Activated T-cell treated with anti-CD3 and anti-CD28 coated beads, Interleukin-2, amount 50 U/mL, for 24 hours (primary cell): Measurements from ENCODE around the gene WNT8A.

Experiments used
- DNase-seq: peaks from one replicate; pipeline ENCODE4 v3.0.0-alpha.2; 2020
- H3K27ac Mint-ChIP-seq: 2 replicates; pipeline ENCODE4 v1.8.0; 2020; ENCODE audit warnings: mild to moderate bottlenecking, mixed read lengths
- H3K27me3 Mint-ChIP-seq: 2 replicates; pipeline ENCODE4 v1.8.0; 2020; ENCODE audit warnings: mixed read lengths
- H3K36me3 Mint-ChIP-seq: 2 replicates; pipeline ENCODE4 v1.8.0; 2020; ENCODE audit warnings: low read depth, mixed read lengths
- H3K4me1 Mint-ChIP-seq: 2 replicates; pipeline ENCODE4 v1.8.0; 2020; ENCODE audit warnings: low read depth, mixed read lengths
- H3K4me3 Mint-ChIP-seq: 2 replicates; pipeline ENCODE4 v1.8.0; 2020; ENCODE audit warnings: mild to moderate bottlenecking, moderate library complexity, mixed read lengths
- H3K9me3 Mint-ChIP-seq: 2 replicates; pipeline ENCODE4 v1.8.0; 2020; ENCODE audit warnings: mixed read lengths

The WNT8A gene

DNA sequence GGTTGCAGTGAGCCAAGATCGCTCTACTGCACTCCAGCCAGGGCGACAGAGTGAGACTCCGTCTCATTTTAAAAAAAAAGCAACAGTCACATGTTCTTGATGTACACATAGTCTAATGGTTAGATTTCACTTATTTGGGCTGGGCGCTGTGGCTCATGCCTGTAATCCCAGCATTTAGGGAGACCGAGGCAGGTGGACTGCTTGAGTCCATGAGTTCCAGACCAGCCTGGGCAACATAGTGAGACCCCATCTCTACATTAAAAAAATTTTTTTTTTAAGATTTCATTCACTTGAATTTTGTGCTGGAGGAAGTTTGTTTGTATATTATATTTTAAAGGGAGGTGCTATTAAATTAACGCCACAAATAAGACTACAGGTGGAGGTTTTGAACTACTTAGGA is 21.9 kb downstream of the WNT8A start:
- Mint-ChIP-seq H3K9me3 (no peaks in the 10 kb centered on the region), H3K27ac (no peak overlapping the region), H3K4me3 (no peak overlapping the region), H3K4me1 (no peaks in the 10 kb centered on the region), H3K27me3 (no peaks in the 10 kb centered on the region), H3K36me3 (no peaks in the 10 kb centered on the region)
- no peak for DNase-seq

DNA sequence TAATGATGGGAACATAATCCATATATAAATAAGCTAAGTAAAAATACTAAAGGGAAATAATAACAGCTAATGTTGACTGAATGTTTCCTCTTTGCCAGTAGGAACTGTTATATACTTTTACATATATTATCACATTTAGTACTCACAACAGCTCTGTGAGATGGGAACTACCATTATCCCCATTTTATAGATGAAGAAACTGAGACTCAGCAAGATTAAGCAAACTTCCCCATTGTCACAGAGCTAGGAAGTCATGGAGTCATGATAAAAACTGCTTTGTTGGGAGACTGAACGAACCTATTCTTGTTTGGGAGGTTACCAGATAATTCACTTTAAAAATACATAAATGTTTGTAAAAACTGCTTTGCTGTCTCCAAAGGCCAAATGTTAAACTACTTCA is 23.4 kb downstream of the WNT8A start:
- no peak for DNase-seq
- Mint-ChIP-seq H3K9me3 (no peaks in the 10 kb centered on the region), H3K27me3 (peaks cover 5% of the 10 kb centered on the region), H3K4me1 (no peaks in the 10 kb centered on the region), H3K4me3 (no peak overlapping the region), H3K36me3 (no peaks in the 10 kb centered on the region), H3K27ac (no peak overlapping the region)

DNA sequence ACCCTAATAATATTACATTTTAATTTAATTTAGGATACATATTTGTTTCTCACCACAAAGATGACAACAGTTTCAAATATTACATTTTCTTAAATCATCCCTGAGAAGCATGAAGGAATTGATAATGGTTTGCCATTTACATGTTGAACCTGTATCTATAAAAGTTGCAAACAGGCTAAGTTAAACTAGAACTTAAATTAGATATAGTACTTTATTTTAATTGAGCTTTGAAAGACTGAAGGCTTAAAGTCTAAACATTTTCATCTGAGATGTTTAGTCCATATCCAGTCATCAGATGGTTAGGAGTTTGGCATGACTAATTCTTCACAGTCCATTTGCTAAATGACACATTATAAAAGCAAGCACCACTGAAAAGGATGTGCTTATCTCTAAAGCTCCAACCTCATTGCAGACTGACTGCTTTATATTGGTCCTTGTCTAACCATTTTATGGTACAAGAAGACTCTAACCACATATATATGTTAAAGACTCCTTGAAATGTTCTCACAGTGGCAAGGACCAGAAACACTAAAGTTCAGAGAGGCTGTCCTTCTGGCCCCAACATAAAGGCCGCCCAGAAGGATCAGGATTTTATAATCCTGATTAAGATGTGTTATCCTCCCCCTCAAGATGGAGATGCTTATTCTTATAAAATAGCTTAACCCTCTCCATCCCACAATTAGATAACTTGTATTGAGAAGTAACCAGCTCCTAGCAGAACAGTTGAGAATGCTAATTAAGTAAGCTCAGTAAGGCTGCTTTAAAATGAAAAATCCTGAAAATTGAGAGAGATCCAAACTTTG is 25.8 kb downstream of the WNT8A start:
- Mint-ChIP-seq H3K27me3 (peaks cover 5% of the 10 kb centered on the region), H3K9me3 (no peaks in the 10 kb centered on the region), H3K4me3 (no peak overlapping the region), H3K27ac (no peak overlapping the region), H3K4me1 (no peaks in the 10 kb centered on the region), H3K36me3 (no peaks in the 10 kb centered on the region)
- DNase-seq, result no peak

DNA sequence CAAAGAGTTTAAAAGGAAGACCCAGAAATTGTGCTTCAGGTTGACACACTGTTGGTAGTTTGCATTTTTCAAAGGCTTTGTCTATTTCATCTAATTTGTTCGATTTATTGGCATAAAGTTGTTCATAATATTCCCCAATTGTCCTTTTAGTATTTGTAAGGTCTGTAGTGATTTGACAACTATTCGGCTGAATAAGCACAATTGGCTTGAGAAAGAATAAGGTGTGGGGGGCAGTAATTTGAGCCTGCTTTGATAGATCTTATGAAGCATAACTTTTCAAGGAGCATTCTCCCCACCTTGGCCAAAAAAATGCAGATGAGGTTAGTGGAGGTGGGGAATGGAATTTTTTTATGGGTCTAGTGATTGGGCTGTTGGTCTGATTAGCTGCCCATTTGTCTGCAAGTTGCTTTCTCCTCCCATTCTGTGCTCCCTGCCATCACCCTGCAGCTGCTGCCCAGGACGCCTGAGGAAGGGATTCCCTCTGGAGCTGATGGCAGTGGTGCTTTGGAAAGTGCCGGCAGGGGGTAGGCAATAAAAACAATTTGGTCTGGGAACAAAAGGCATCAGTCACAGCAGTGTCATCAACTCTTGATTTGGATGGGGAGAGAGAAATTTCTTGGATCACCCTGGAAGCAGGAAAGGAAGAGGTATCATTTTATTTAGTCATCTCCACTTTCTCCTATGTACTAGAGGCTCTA is 26.6 kb downstream of the WNT8A start:
- no peaks in the 10 kb centered on the region for H3K36me3 Mint-ChIP-seq
- H3K4me1 Mint-ChIP-seq, result no peaks in the 10 kb centered on the region
- DNase-seq, result no peak
- peaks cover 5% of the 10 kb centered on the region for H3K27me3 Mint-ChIP-seq
- no peak overlapping the region for H3K4me3 Mint-ChIP-seq
- H3K27ac Mint-ChIP-seq, result no peak overlapping the region
- H3K9me3 Mint-ChIP-seq, result no peaks in the 10 kb centered on the region

DNA sequence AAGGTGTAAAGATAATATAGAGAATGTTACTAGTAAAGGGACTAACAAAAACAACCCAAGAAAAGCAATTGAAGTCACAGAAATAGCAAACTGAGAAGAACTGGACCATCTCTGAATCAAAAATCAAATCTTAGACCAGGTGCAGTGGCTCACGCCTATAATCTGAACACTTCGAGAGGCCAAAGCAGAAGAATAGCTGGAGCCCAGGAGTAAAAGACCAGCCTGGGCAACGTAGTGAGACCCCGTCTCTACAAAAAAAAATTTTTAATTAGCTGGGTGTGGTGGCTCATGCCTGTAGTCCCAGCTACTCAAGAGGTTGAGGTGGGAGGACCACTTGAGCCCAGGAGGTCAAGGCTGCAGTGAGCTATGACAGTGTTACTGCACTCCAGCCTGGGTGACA is 27.3 kb downstream of the WNT8A start:
- DNase-seq, result no peak
- Mint-ChIP-seq H3K4me3 (no peak overlapping the region), H3K36me3 (no peaks in the 10 kb centered on the region), H3K9me3 (no peaks in the 10 kb centered on the region), H3K4me1 (no peaks in the 10 kb centered on the region), H3K27me3 (peaks cover 5% of the 10 kb centered on the region), H3K27ac (no peak overlapping the region)

DNA sequence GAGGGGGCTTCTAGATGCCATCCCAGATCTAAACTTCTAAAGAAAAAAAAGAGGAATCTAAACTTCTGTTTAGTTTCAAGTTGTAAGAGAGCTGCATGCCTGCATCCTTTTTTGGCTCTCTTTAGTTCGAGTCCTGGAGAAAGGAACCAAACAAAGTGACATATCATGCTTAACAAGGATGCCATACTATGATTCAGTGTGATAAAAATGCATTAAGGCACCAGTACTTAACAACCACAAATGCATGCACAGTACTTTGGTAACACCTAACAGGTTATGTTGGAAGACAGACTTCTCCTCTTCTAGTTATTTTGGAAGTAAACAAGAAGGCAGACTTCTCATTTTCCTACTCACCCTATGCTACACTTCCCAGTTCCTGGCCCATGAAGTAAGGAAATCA is 28.1 kb downstream of the WNT8A start:
- Mint-ChIP-seq H3K27me3 (peaks cover 5% of the 10 kb centered on the region), H3K36me3 (no peaks in the 10 kb centered on the region), H3K9me3 (no peaks in the 10 kb centered on the region), H3K4me3 (no peak overlapping the region), H3K27ac (no peak overlapping the region), H3K4me1 (no peaks in the 10 kb centered on the region)
- DNase-seq, result no peak

DNA sequence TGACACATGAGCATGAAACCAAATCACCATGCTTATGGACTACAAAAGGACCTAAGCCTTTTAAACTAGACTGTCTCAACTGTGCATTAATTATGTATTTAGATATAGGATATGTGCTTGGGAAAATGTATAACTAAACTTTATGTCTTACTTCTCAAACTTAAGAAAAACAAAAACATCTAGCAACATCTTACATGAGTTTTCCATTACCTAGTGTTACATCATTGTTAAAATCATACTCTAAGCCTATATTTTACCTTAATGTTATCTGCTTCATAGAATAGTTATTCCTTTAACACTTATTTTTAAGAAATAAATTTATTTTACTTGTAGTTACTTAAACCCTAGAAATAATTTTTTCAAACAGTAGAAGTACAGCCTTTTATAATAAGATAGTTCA is 31.4 kb downstream of the WNT8A start:
- no peaks in the 10 kb centered on the region for H3K4me1 Mint-ChIP-seq
- H3K27me3 Mint-ChIP-seq, result peaks cover 5% of the 10 kb centered on the region
- no peak overlapping the region for H3K27ac Mint-ChIP-seq

DNA sequence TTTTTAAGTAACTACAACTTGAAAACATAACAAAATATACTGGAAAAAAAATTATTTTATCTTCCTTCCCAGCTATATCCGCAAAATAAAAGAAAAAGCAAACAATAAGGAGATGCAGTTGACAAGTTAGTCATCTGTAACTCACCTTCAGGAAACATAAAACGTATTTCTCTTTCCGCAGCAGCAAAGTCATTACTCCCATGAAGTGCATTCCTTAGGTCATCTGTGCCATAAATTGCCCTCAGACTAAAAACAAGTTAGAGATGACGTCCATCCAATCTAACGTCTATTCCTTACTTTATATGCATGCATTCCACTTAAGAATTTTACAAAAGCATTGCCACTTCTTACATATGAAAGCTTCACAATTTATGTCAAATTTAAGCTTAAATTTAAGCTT is 44.5 kb downstream of the WNT8A start:
- Mint-ChIP-seq H3K27me3 (no peaks in the 10 kb centered on the region), H3K9me3 (no peaks in the 10 kb centered on the region), H3K36me3 (no peaks in the 10 kb centered on the region), H3K4me3 (no peak overlapping the region), H3K27ac (no peak overlapping the region), H3K4me1 (peaks cover 2% of the 10 kb centered on the region)
- no peak for DNase-seq

More for the DNA sequence above, 31.4 kb downstream of the WNT8A start:
- no peak for DNase-seq
- H3K4me3 Mint-ChIP-seq, result no peak overlapping the region
- H3K36me3 Mint-ChIP-seq, result no peaks in the 10 kb centered on the region
- no peaks in the 10 kb centered on the region for H3K9me3 Mint-ChIP-seq

DNA sequence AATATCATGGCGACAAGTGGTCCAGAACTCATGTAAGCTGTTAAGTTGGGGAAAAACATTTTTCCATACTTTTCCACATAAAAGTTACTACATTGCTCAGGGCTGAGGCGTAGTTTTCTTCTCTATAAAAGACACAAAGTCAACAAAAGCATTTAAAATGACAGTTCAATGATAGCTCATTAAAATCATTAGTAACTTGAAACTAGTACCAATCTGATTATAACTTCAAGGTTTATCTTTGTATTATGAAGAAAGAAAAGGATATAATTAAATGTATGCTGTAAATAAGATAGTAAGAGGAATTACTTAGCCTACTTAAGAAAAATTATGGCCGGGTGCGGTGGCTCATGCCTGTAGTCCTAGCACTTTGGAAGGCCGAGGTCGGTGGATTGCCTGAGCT is 45.5 kb downstream of the WNT8A start:
- H3K27me3 Mint-ChIP-seq, result no peaks in the 10 kb centered on the region
- H3K4me1 Mint-ChIP-seq, result peaks cover 2% of the 10 kb centered on the region
- no peak overlapping the region for H3K27ac Mint-ChIP-seq
- H3K4me3 Mint-ChIP-seq, result no peak overlapping the region
- H3K36me3 Mint-ChIP-seq, result no peaks in the 10 kb centered on the region
- H3K9me3 Mint-ChIP-seq, result no peaks in the 10 kb centered on the region
- DNase-seq, result no peak

DNA sequence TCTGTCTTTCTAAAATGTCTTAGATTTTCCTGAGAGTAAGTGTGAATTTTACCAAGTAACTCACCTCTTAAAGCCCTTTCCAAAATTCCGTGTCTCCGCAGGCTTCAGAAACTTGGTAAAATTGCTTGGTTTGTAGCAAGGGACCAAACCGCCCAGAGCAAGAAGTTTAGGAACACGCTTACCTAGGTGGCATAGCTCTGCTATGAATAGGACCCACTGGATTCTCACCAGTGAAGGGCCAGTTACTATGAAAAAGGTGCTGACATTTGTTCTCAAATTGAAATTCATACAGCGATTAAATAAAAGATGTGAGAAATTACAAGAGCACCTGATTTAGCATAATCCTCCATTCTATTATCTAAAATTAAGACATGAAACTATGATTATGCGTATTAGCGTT is 48.7 kb downstream of the WNT8A start:
- no peak overlapping the region for H3K4me3 Mint-ChIP-seq
- no peaks in the 10 kb centered on the region for H3K9me3 Mint-ChIP-seq
- peaks cover 2% of the 10 kb centered on the region for H3K4me1 Mint-ChIP-seq
- no peak for DNase-seq
- H3K27ac Mint-ChIP-seq, result no peak overlapping the region
- peaks cover 5% of the 10 kb centered on the region for H3K27me3 Mint-ChIP-seq
- H3K36me3 Mint-ChIP-seq, result no peaks in the 10 kb centered on the region

DNA sequence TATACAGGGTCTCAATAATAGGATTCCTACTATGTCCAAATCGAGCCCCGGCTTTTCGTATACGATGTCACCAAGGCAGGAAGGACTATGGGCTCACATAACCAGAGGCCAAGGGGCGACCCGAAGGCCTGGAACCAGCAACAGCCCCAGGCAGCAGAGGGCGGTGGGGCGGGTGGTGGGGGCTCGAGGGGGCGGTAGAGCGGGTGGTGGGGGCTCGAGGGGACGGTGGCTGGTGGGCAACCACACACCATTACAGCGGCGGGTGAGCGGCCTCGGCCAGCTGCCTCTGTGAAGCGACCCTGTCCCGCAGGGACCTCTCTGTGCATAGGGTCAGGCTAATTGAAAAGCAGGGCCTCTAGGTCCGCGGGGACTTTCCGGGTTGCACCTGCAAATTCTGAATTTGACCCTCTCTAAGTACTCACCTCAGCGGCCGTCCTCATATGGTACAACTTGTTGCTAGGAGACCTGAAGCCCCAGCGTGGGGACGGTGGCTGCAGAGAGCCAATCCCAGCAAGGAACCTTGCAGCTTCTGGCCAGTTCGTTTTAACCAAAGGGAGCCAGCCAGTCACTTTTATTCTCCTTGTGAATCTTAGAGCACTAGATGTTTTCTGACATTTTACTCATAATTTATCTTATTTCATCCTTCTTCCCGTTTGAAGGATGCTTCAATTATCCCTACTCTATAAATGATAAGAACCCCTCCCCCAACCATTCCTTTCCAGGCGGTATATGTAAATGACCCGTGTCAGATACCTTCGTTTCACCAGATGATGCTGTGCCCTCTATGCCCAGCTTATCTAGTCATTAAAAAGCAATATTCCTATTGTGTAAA is 55.3 kb downstream of the WNT8A start, which contains the start of gene NME5:
Gene NME5 (minus strand): TSS at position 480 of the 832 bp plus-strand sequence. CDS start 648 bp downstream, outside the sequence.
- Mint-ChIP-seq H3K9me3 (no peaks in the 10 kb centered on the region), H3K4me1 (peaks cover 4% of the 10 kb centered on the region), H3K4me3 (no peak within 1 kb of the TSS), H3K27me3 (peaks cover 9% of the 10 kb centered on the region), H3K27ac (no peak within 1 kb of the TSS), H3K36me3 (no peaks in the 10 kb centered on the region)
- no peak for DNase-seq

DNA sequence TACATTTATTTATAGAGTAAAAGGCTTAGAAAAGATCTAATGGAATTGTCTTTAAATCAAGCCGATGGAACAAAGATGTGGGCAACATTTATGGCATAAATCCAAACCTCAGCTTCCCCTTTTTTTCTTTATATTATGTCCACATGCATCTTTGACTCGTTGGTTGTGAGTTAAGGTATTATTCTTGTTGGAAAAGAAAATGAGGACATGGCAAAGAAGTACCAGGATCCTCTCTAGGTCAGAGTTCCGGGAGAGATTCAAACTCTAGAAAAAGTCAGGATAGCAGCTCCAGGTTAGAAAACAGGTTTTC is 55.9 kb downstream of the WNT8A start:
- Mint-ChIP-seq H3K4me3 (no peak overlapping the region), H3K27me3 (peaks cover 9% of the 10 kb centered on the region), H3K9me3 (no peaks in the 10 kb centered on the region), H3K4me1 (peaks cover 4% of the 10 kb centered on the region), H3K36me3 (no peaks in the 10 kb centered on the region), H3K27ac (no peak overlapping the region)
- DNase-seq, result no peak

DNA sequence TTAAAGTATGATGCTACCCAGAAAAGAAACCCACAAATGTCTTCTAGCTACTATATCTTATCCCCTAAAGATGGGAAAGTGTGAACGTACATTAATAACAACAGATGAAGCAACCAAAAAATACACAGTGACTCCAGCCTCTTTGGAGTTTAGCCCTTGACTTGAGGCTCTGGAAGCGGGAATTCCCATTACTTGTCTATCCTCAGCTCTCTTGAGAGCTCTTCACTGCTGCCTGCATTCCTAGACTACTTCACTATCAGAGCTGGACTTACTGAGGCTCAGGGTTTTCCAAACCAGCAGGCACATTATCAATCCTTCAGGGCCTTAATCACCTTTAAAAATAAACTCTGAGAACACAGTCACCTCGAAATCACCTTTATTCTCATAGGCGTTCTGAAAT is 56.4 kb downstream of the WNT8A start:
- no peaks in the 10 kb centered on the region for H3K9me3 Mint-ChIP-seq
- H3K4me1 Mint-ChIP-seq, result peaks cover 4% of the 10 kb centered on the region
- no peak overlapping the region for H3K4me3 Mint-ChIP-seq
- no peaks in the 10 kb centered on the region for H3K36me3 Mint-ChIP-seq
- no peak overlapping the region for H3K27ac Mint-ChIP-seq
- H3K27me3 Mint-ChIP-seq, result peaks cover 9% of the 10 kb centered on the region
- DNase-seq, result no peak
